GM20000 (cell line): ENCODE data around the gene CHPF.

Source experiments
- DNase-seq: peaks from one replicate; pipeline ENCODE4 v3.0.0; 2012; ENCODE audit warnings: low spot score
- CTCF ChIP-seq: IDR thresholded peaks from 2 replicates; pipeline ENCODE4 v1.5.1; 2012; ENCODE audit warnings: mild to moderate bottlenecking, control low read depth; ENCODE audit errors: extremely low read depth, missing control alignments

CHPF gene

GRCh38 chr2:219494952-219495530, 48.6 kb downstream of the CHPF start:
- no peak for TF ChIP-seq CTCF
- no peak for DNase-seq

GRCh38 chr2:219493086-219493485, 50.5 kb downstream of the CHPF start:
- no peak for TF ChIP-seq CTCF
- no peak for DNase-seq

- no peak for TF ChIP-seq CTCF
- DNase-seq, result no peak
Observed at GRCh38 chr2:219492575-219492974, 51.0 kb downstream of the CHPF start.

GRCh38 chr2:219491278-219491963, 52.2 kb downstream of the CHPF start:
- no peak for TF ChIP-seq CTCF
- DNase-seq, result no peak

- TF ChIP-seq CTCF, result no peak
- no peak for DNase-seq
Observed at GRCh38 chr2:219490600-219491130, 52.9 kb downstream of the CHPF start.

- no peak for DNase-seq
- no peak for TF ChIP-seq CTCF
Observed at GRCh38 chr2:219490186-219490585, 53.4 kb downstream of the CHPF start.

- DNase-seq, result no peak
- TF ChIP-seq CTCF, result no peak
Observed at GRCh38 chr2:219489315-219489714, 54.3 kb downstream of the CHPF start.
